Neuronal stem cell (in vitro differentiated cells): ENCODE measurements around the gene SAA1.
A peak's percentile ranks its signal among the peaks of the same experiment; 100 is the strongest.

Experiments
- DNase-seq: peaks from one replicate; pipeline ENCODE4 v3.0.0-alpha.2; 2013; ENCODE audit warnings: low spot score
- H2AFZ ChIP-seq: one replicate; pipeline ENCODE4 v1.6.1; 2013; ENCODE audit warnings: mild to moderate bottlenecking, low read length, inconsistent platforms
- H2AK5ac ChIP-seq: 2 replicates; pipeline ENCODE4 v1.6.1; 2013; ENCODE audit warnings: low read depth, mild to moderate bottlenecking, inconsistent platforms, low read length, moderate library complexity, mixed read lengths
- H2BK120ac ChIP-seq: 2 replicates; pipeline ENCODE4 v1.6.1; 2013; ENCODE audit warnings: low read depth, mild to moderate bottlenecking, inconsistent platforms, low read length, moderate library complexity, mixed read lengths
- H2BK12ac ChIP-seq: one replicate; pipeline ENCODE4 v1.6.1; 2013; ENCODE audit warnings: low read length, inconsistent platforms
- H2BK15ac ChIP-seq: 2 replicates; pipeline ENCODE4 v1.6.1; 2013; ENCODE audit warnings: mild to moderate bottlenecking, low read length, inconsistent platforms, mixed read lengths
- H2BK5ac ChIP-seq: one replicate; pipeline ENCODE4 v1.6.1; 2013; ENCODE audit warnings: inconsistent platforms, mild to moderate bottlenecking, low read length, moderate library complexity
- H3K14ac ChIP-seq: one replicate; pipeline ENCODE4 v1.6.1; 2013; ENCODE audit warnings: low read length, inconsistent platforms
- H3K18ac ChIP-seq: 2 replicates; pipeline ENCODE4 v1.6.1; 2013; ENCODE audit warnings: low read length, inconsistent platforms
- H3K23ac ChIP-seq: 2 replicates; pipeline ENCODE4 v1.6.1; 2013; ENCODE audit warnings: low read depth, mild to moderate bottlenecking, mixed read lengths, low read length, inconsistent platforms; ENCODE audit not compliant: poor library complexity
- H3K27ac ChIP-seq: replicated peaks from 3 replicates; pipeline ENCODE4 v1.5.1; 2013; ENCODE audit warnings: low read length, inconsistent platforms
- H3K27me3 ChIP-seq, 3 experiments: 2 replicates each; pipeline ENCODE4 v1.6.1; 2013; ENCODE audit warnings: low read length in 3 of 3, mild to moderate bottlenecking in 2 of 3, inconsistent platforms in 1 of 3, low read depth in 1 of 3, mixed read lengths in 1 of 3, moderate library complexity in 1 of 3; ENCODE audit not compliant: control insufficient read depth in 3 of 3, insufficient read depth in 3 of 3
- H3K36me3 ChIP-seq, 2 donors: replicated peaks in 1 of 2; 2 replicates each; pipeline ENCODE4 v1.6.1; 2013; ENCODE audit warnings: low read length in 2 of 2; ENCODE audit not compliant: control insufficient read depth in 2 of 2, insufficient read depth in 2 of 2
- H3K4ac ChIP-seq: 2 replicates; pipeline ENCODE4 v1.6.1; 2013; ENCODE audit warnings: inconsistent platforms, mild to moderate bottlenecking, low read length, moderate library complexity
- H3K4me1 ChIP-seq, 2 donors: 1 replicate in 1 of 2; 2 replicates in 1 of 2; pipeline ENCODE4 v1.6.1; 2013; ENCODE audit warnings: low read length in 2 of 2, low read depth in 1 of 2; ENCODE audit not compliant: control insufficient read depth in 2 of 2, insufficient read depth in 1 of 2
- H3K4me2 ChIP-seq: one replicate; pipeline ENCODE4 v1.6.1; 2013; ENCODE audit warnings: mild to moderate bottlenecking, low read length, inconsistent platforms; ENCODE audit not compliant: insufficient read depth, poor library complexity, severe bottlenecking
- H3K4me3 ChIP-seq, 2 donors: 2 replicates each; pipeline ENCODE4 v1.5.1; 2013; ENCODE audit warnings: low read length in 2 of 2, mild to moderate bottlenecking in 2 of 2, inconsistent platforms in 1 of 2, moderate library complexity in 1 of 2
- H3K79me1 ChIP-seq: one replicate; pipeline ENCODE4 v1.6.1; 2013; ENCODE audit warnings: low read depth, mild to moderate bottlenecking, inconsistent platforms, low read length, moderate library complexity
- H3K9ac ChIP-seq: one replicate; pipeline ENCODE4 v1.6.1; 2013; ENCODE audit warnings: mild to moderate bottlenecking, low read depth, low read length, inconsistent platforms; ENCODE audit not compliant: poor library complexity
- H3K9me3 ChIP-seq, 2 donors: replicated peaks in 1 of 2; 2 replicates each; pipeline versions ENCODE3 to v1.6.1; 2013; ENCODE audit warnings: low read length in 2 of 2, mild to moderate bottlenecking in 2 of 2, inconsistent platforms in 1 of 2, low read depth in 1 of 2, mixed read lengths in 1 of 2, moderate library complexity in 1 of 2; ENCODE audit not compliant: control insufficient read depth in 2 of 2, insufficient read depth in 1 of 2
- H4K8ac ChIP-seq: one replicate; pipeline ENCODE4 v1.6.1; 2013; ENCODE audit warnings: low read depth, mild to moderate bottlenecking, inconsistent platforms, low read length, moderate library complexity
- H4K91ac ChIP-seq: one replicate; pipeline ENCODE4 v1.6.1; 2013; ENCODE audit warnings: low read length, low read depth, mild to moderate bottlenecking, inconsistent platforms; ENCODE audit not compliant: poor library complexity
- WGBS, 2 donors: extraction: QIAGEN DNeasy Blood & Tissue Kit; methylation state at CpG; one replicate each; pipeline ENCODE4 v1.1.7; 2013; ENCODE audit warnings: missing lambda C conversion rate in 2 of 2, mixed read lengths in 1 of 2; ENCODE audit not compliant: insufficient read length in 2 of 2, insufficient replicate concordance in 1 of 2; ENCODE audit errors: extremely low coverage in 2 of 2; 5-methylcytosine and 5-hydroxymethylcytosine counted together

Gene SAA1

DNA sequence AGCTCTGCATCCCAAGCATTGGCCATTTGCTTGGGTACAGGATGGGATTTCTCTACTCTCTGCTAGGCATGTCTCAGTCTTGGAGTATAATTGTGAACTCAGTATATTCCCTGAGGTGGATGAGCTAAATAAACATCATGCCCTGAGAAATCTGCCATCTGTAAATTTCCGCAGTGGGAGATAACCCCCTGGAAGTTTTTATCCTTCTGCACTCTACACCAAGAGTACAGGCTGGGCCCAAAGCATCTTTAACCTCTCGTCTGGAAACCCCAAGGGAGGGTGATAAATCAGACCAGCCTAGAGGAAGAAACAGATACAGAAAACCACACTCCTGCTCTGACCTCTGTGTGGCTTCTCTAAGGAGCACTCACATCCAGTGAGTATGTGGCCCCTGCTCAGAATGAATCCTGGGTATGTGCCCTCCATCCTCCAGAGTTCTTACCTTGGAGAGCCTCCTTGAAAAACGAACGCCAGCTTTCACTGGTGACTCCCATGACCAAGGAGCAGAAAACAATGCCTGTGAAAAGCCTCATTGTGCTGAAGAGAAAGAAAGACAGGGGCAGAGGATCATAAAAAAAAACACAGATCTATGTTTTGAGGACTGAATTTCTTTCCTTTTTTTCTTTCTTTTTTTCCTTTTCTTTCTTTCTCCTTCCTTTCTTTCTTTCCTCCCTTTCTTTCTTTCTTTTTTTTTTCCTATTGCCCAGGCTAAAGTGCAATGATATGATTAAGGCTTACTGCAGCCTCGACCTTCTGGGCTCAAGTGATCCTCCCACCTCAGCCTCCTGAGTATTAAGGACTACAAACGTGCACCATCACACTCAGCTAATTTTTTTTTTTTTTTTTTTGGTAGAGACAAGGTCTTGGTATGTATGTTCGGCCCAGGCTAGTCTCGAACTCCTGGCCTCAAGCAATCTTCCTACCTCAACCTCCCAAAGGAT is 30.4 kb upstream of the SAA1 start:
- Histone ChIP-seq H2BK12ac (no peak overlapping the region), H3K9me3 (no peaks in the 10 kb centered on the region), H3K4me3 (no peak overlapping the region), H3K79me1 (no peaks in the 10 kb centered on the region), H4K8ac (no peak overlapping the region), H3K4me1 (no peaks in the 10 kb centered on the region), H2AK5ac (no peak overlapping the region), H3K4me2 (no peak overlapping the region), H3K27ac (no peak overlapping the region), H3K9ac (no peak overlapping the region), H3K18ac (no peak overlapping the region), H2BK120ac (no peak overlapping the region), H2BK5ac (no peak overlapping the region), H3K36me3 (no peaks in the 10 kb centered on the region), H3K23ac (no peak overlapping the region), H3K27me3 (peaks cover 0 to 18% (median 0%) of the 10 kb centered on the region in 3 experiments), H4K91ac (no peak overlapping the region), H2BK15ac (no peak overlapping the region), H3K14ac (no peak overlapping the region), H3K4ac (no peak overlapping the region), H2AFZ (no peak overlapping the region)
- WGBS, 2 donors, result no CpG with 5 or more reads among the region's 8 CpGs
- no peak for DNase-seq

DNA sequence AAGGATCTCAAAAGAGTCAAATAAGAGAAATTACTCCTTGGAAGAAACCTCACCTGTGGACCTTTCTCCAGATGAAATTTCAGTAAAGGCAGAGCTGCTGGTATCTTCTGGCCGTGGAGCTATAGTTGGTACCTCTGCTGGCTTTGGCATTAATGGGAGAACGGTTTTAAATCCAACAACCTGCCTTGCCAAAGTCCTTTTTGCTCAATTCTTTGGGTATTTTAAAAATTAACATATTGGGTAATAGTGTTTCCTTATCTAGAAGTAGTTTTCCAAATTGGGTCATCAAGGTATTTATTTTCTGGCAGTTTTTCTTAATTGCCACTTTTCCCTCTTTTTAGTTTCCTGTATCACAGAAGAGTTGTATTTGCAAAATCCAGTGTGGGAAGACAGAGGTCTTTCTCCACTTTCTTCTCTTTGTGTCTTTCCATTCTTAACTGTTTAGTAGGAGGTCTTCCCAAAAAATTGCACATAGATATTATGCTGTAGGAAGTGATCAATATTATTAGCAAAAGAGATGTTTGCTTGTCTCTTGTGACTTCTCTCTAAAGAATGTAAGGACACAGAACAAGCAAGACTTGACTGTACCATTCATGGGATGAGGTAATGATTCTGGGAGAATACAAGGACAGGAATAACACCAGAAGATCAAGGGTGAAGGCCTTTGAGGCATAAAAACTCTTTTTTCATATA is 29.3 kb upstream of the SAA1 start, which contains the start of gene SAA4:
SAA4 (minus strand) TSS at position 139 of the 693 bp plus-strand sequence. CDS start 876 bp downstream, outside the sequence.
- Histone ChIP-seq H3K9me3 (no peaks in the 10 kb centered on the region), H2BK15ac (no peak within 1 kb of the TSS), H3K18ac (no peak within 1 kb of the TSS), H2BK12ac (no peak within 1 kb of the TSS), H3K4me3 (no peak within 1 kb of the TSS), H3K9ac (no peak within 1 kb of the TSS), H4K8ac (no peak within 1 kb of the TSS), H2BK5ac (no peak within 1 kb of the TSS), H4K91ac (no peak within 1 kb of the TSS), H2AK5ac (no peak within 1 kb of the TSS), H3K4me1 (no peaks in the 10 kb centered on the region), H3K27ac (no peak within 1 kb of the TSS), H3K14ac (no peak within 1 kb of the TSS), H3K4ac (no peak within 1 kb of the TSS), H3K27me3 (peaks cover 0 to 18% (median 0%) of the 10 kb centered on the region in 3 experiments), H2AFZ (no peak within 1 kb of the TSS), H3K36me3 (no peaks in the 10 kb centered on the region), H3K23ac (no peak within 1 kb of the TSS), H2BK120ac (no peak within 1 kb of the TSS), H3K79me1 (no peaks in the 10 kb centered on the region), H3K4me2 (no peak within 1 kb of the TSS)
- no CpG with 5 or more reads among the region's 2 CpGs for WGBS, 2 donors
- DNase-seq, result no peak

- no peak overlapping the region for H3K27ac ChIP-seq
- no peak overlapping the region for H2BK12ac ChIP-seq
- H3K23ac ChIP-seq, result no peak overlapping the region
- H3K14ac ChIP-seq, result no peak overlapping the region
- no peaks in the 10 kb centered on the region for H3K79me1 ChIP-seq
- no peaks in the 10 kb centered on the region for H3K9me3 ChIP-seq
- H3K4me1 ChIP-seq, result no peaks in the 10 kb centered on the region
- no peak overlapping the region for H2AK5ac ChIP-seq
- no peaks in the 10 kb centered on the region for H3K36me3 ChIP-seq
- H2AFZ ChIP-seq, result no peak overlapping the region
- no peak overlapping the region for H3K18ac ChIP-seq
- no peak overlapping the region for H2BK120ac ChIP-seq
- no peak overlapping the region for H3K9ac ChIP-seq
- no peak for DNase-seq
- WGBS, 2 donors, result no CpG with 5 or more reads among the region's 1 CpG
- H2BK5ac ChIP-seq, result no peak overlapping the region
- no peak overlapping the region for H3K4me3 ChIP-seq
- no peak overlapping the region for H2BK15ac ChIP-seq
- H3K4ac ChIP-seq, result no peak overlapping the region
- peaks cover 0 to 18% (median 0%) of the 10 kb centered on the region in 3 experiments for H3K27me3 ChIP-seq
- H4K8ac ChIP-seq, result no peak overlapping the region
- H4K91ac ChIP-seq, result no peak overlapping the region
- no peak overlapping the region for H3K4me2 ChIP-seq
These were observed 26.4 kb upstream of the SAA1 start for GRCh38 chr11:18239655-18240054.

GRCh38 chr11:18243783-18244362 is 22.2 kb upstream of the SAA1 start:
- DNase-seq, result peak; percentile 42
- no peak overlapping the region for H3K18ac ChIP-seq
- H3K27ac ChIP-seq, result no peak overlapping the region
- H3K79me1 ChIP-seq, result no peaks in the 10 kb centered on the region
- no peak overlapping the region for H3K14ac ChIP-seq
- H3K27me3 ChIP-seq, result peaks cover 0 to 17% (median 0%) of the 10 kb centered on the region in 3 experiments
- no peak overlapping the region for H2BK12ac ChIP-seq
- H3K23ac ChIP-seq, result no peak overlapping the region
- peak overlapping the region; percentile 72 for H2AFZ ChIP-seq
- no peak overlapping the region for H3K9ac ChIP-seq
- no peak overlapping the region for H3K4me2 ChIP-seq
- no peak overlapping the region for H3K4me3 ChIP-seq
- no peak overlapping the region for H2BK15ac ChIP-seq
- H3K4ac ChIP-seq, result no peak overlapping the region
- no peaks in the 10 kb centered on the region for H3K9me3 ChIP-seq
- H3K4me1 ChIP-seq, result no peaks in the 10 kb centered on the region
- H2AK5ac ChIP-seq, result no peak overlapping the region
- no peak overlapping the region for H2BK5ac ChIP-seq
- H4K8ac ChIP-seq, result no peak overlapping the region
- no peak overlapping the region for H4K91ac ChIP-seq
- WGBS, 2 donors, result no CpG with 5 or more reads among the region's 1 CpG
- no peaks in the 10 kb centered on the region for H3K36me3 ChIP-seq
- no peak overlapping the region for H2BK120ac ChIP-seq
